ENCODE results near the gene SMYD3.
"Not testable (repeated sequence)": the region's sequence is repeated elsewhere in the genome, so short reads cannot be mapped to it uniquely, and the experiment has no call there.

Gene SMYD3

GRCh38 chr1:246108278-246108925 is 398.7 kb downstream of the SMYD3 start:
- DNase-seq (ENCODE audit: low read depth in 2 of 2): no peak

DNA sequence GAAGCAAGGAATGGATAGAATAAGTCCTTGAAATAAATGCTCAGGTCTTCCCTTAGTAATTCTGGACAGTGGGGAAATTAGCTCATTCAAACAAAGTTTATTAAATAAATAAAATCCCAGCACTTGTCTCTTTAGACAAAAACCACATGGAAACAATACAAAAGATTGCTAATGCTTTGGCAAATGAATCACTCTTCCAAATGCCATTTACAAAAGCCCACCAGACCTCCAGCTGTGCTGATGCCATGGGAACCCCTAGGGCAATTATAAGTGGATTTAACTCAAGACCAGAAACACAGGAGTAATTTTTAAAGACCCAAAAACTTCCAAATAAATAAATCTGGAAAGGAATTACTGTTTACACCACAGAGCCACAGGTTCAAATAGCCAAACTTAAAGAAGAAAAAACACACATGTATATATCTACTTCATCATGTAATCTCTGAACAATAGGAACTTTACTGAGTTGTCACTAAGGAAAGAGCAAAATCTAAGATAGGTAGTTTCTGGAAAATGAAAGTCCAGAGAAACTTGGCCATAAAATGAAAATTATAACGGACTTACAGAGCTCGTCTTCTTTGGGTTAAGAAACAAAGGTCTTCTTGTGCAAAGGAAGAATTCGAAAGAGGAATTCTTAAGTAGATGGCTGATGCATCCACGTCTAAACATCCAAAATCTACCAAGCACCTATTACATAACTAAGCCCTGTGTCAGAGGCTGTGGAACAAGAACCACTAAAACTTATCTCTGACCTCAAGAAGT is 399.4 kb downstream of the SMYD3 start:
- no peak for DNase-seq (ENCODE audit: low read depth in 2 of 2)

- no peak for DNase-seq (ENCODE audit: low read depth in 2 of 2)
Observed at GRCh38 chr1:246106342-246106763, 400.7 kb downstream of the SMYD3 start.

- DNase-seq (ENCODE audit: low read depth in 2 of 2): no peak
Observed at GRCh38 chr1:246104927-246105326, 402.2 kb downstream of the SMYD3 start.

- no peak for DNase-seq (ENCODE audit: low read depth in 2 of 2)
Observed at GRCh38 chr1:246099570-246099969, 407.5 kb downstream of the SMYD3 start.

DNA sequence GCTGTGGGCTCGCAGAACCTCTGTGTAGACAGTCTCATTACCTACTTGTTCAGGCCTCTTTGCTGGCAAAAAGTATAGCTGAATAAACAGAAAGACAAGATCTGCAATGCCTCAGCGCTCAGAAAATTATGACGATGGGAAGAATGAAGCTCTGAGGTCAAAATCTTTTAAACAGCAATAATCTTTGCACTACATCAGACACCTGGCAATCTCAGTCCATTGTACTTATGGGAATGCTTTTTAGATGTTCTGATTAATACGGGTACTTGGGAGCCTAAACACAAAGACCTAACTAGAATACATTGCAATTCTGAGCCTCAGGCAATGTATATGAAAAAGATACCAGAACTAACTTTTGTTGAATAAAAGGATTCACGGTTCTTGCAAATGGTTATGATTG is 410.7 kb downstream of the SMYD3 start:
- no peak for DNase-seq (ENCODE audit: low read depth in 2 of 2)

- DNase-seq (ENCODE audit: low read depth in 2 of 2): no peak
Observed at GRCh38 chr1:246095443-246095842, 411.6 kb downstream of the SMYD3 start.

DNA sequence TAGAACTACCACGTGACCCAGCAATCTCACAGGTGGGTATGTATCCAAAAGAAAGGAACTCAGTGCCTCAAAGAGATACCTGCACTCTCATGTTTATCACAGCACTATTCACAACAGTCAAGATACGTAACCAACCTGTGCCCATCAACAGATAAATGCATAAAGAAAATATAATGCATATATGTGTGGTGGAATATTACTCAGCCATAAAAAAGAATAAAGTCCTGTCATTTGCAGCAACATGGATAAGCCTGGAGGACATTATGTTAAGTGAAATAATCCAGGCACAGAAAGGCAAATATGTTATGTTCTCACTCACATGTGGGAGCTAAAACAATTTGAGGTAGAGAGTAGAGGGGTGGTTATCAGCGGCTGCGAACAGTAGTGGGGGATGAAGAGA is 413.8 kb downstream of the SMYD3 start:
- no peak for DNase-seq (ENCODE audit: low read depth in 2 of 2)

- DNase-seq (ENCODE audit: low read depth in 2 of 2): no peak
Observed at GRCh38 chr1:246092136-246092535, 414.9 kb downstream of the SMYD3 start.

DNA sequence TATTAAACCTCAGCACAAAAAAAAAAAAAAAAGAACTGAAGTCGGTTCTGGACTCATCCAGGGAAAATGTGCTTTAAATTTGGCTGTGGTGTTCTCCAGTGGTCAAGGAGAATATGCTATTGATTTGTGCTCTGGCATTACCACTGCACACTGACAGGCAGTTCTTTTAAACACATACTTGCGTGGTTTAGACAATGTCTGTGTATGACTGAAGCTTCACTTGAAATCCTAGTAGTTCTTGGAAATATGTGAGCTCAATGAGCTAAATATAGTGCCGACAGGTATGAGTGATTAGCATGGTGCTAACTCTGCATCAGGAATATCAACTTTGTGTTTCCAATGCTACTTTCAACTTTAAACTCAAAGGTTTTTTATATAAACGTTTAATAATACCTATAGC is 415.6 kb downstream of the SMYD3 start:
- no peak for DNase-seq (ENCODE audit: low read depth in 2 of 2)

DNA sequence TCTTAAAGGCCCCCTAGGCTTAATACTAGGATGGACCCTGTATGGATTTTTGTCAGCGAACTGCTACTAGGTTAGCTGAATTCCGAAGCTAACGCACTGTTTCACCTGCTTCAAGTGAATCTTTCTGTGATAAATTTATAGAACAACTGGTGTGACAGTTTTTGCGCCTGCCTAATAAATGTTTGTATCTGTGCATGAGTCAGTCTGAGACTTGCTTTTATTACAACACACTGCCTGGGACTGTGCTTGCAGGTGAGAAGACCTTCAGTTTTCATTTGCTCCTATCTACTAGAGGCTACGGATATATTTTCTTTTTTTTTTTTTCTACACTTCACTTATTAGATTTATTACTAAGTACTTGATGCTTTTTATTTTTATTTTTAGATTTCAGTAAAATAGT is 420.9 kb downstream of the SMYD3 start:
- no peak for DNase-seq (ENCODE audit: low read depth in 2 of 2)

GRCh38 chr1:246083416-246083815 is 423.7 kb downstream of the SMYD3 start:
- no peak for DNase-seq (ENCODE audit: low read depth in 2 of 2)

DNA sequence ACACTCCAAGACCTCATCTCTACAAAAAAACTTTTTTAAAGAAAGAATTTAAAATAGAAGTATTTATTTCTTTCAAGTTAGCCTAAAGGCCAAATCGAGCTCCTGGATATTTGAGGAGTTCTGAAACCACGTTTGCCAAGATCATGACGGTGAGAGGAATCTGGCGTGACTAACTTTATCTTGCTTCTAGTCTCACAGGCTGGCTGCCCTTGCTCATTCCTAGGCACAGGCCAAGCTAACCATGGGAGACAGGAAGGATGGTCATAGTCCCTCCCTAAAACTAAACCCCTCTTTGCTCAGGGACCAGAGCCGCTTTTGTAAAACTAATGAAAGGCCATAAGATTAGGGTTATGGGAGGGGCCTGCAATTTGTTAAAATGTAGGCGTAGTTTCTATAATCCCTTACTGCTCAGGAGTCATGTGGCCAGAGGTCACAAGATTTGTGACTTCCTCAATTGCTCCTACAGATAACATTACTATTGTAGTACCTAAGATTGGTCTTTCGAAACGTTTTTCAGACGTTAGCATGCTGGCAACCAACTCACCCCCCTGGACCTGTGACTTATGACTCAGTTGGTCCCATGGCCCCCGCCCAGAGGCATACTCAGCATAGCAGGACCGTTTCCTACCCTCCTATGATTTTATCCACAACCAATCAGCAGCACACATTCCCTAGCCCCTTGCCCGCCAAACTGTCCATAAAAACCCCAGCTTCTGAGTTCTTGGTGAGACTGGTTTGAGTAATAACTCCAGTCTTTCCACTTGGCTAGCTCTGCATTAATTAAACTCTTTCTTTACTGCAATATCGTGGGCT is 425.0 kb downstream of the SMYD3 start:
- DNase-seq (ENCODE audit: low read depth in 2 of 2): no peak

- DNase-seq (ENCODE audit: low read depth in 2 of 2): no peak
Observed at GRCh38 chr1:246081138-246081702, 425.9 kb downstream of the SMYD3 start.

DNA sequence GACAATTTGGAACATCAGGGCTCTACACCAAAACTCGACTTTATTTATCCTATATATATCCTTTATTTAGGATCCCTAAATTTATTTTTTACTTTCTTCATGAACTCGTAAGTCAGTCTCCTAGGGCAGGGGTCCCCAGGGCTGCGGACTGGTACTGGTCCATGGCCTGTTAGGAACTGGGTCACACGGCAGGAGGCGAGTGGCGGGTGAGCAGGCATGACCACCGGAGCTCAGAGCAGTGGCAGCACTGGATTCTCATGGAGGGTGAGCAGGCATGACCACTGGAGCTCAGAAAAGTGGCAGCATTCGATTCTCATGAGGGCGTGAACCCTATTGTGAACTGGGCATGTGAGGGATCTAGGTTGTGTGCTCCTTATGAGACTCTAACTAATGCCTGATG is 427.0 kb downstream of the SMYD3 start:
- no peak for DNase-seq (ENCODE audit: low read depth in 2 of 2)

DNA sequence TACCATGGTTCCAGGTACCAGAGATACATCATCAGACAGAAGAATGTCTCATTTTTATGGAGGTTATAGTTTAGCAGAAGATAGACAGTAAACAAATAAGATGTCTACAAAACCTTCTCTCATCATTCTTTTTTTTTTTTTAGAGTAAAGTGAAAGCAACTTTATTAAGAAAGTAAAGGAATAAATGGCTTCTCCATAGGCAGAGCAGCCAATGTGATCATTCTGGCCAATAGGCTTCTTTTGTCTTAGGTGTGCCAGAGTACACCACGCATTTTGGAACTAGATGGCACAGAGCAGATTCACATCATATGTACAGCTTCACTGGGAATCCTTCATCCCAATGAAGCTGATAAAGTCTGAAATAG is 428.2 kb downstream of the SMYD3 start:
- DNase-seq (ENCODE audit: low read depth in 2 of 2): no peak

GRCh38 chr1:246078126-246078887 is 428.8 kb downstream of the SMYD3 start:
- no peak for DNase-seq (ENCODE audit: low read depth in 2 of 2)

GRCh38 chr1:246077476-246077875 is 429.6 kb downstream of the SMYD3 start:
- DNase-seq (ENCODE audit: low read depth in 2 of 2): no peak

GRCh38 chr1:246074421-246074820 is 432.7 kb downstream of the SMYD3 start:
- no peak for DNase-seq (ENCODE audit: low read depth in 2 of 2)

DNA sequence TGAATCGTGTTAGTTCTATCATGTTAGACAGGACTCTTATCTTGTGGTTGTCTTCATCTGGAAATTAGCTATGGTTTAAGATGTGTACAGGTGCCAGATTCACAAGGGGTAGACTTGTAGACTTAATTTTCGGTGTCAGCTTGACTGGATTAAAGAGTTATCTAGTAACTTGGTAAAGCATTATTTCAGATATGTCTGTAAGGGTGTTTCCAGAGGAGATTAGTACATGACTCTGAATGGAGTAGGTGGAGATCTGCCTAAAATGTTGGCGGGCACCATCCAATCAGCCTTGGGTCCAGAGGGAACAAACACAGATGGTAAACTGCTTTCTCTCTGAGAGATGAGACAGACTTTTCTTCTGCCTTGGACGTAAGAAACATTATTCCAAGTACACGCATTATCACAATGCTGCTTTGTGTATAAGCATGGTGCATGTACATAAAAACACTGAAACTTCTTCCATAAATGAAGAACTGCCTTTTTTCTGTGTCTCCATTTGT is 434.6 kb downstream of the SMYD3 start:
- DNase-seq (ENCODE audit: low read depth in 2 of 2): no peak

DNA sequence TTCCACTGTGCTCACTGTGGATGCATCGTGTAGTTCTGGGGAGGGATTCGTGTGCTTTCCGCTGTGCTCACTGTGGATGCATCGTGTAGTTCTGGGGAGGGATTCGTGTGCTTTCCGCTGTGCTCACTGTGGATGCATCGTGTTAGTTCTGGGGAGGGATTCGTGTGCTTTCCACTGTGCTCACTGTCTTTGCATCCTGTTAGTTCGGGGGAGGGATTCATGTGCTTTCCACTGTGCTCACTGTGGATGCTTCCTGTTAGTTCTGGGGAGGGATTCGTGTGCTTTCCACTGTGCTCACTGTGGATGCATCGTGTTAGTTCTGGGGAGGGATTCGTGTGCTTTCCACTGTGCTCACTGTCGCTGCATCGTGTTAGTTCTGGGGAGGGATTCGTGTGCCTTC is 435.1 kb downstream of the SMYD3 start:
- DNase-seq (ENCODE audit: low read depth in 2 of 2): not testable (repeated sequence)
